Erythroblast (primary cell): ENCODE results near the gene DLG3.

Experiments used
- GATA1 ChIP-seq: IDR thresholded peaks from 2 replicates; pipeline ENCODE4 v1.6.1; 2011; ENCODE audit warnings: low read depth, mild to moderate bottlenecking, control low read depth, low read length, moderate library complexity
- POLR2A ChIP-seq: IDR thresholded peaks from 2 replicates; pipeline ENCODE4 v1.6.1; 2011; ENCODE audit warnings: mild to moderate bottlenecking, low read length

GRCh38 chrX:70437921-70438665 is 6.5 kb upstream of the DLG3 start:
- TF ChIP-seq POLR2A, result no peak
- TF ChIP-seq GATA1, result no peak
